Myocyte (in vitro differentiated cells): Measurements from ENCODE around the gene ZNF83. TPM values are rescaled to one million over a fixed set of nuclear protein-coding genes. Genes with fewer than 3 reads are reported as not detected.
"Not testable (repeated sequence)": the region's sequence is repeated elsewhere in the genome, so short reads cannot be mapped to it uniquely, and the experiment has no call there.

Experiments used
- DNase-seq: peaks from one replicate; pipeline ENCODE4 v3.0.0-alpha.2; 2012; ENCODE audit warnings: low read depth
- total RNA-seq: library from RNA; depleted of rRNA; stranded (reverse); fragments of >200 nt; gene quantifications from 2 replicates; pipeline ENCODE4 v1.2.3, GENCODE V29; 2014

The ZNF83 gene
- total RNA-seq, 1 donor from 2014 or later = 36.3 TPM

GRCh38 chr19:52640916-52641315 is 2.8 kb upstream of the ZNF83 start:
- no peak for DNase-seq

GRCh38 chr19:52639996-52640395 is 1.8 kb upstream of the ZNF83 start:
- no peak for DNase-seq

GRCh38 chr19:52638601-52639000 is 446 bp upstream of the ZNF83 start:
- peak; percentile 69 for DNase-seq

GRCh38 chr19:52635786-52636570 is 2.2 kb downstream of the ZNF83 start:
- DNase-seq = no peak

- DNase-seq = not testable (repeated sequence)
Observed at GRCh38 chr19:52627441-52627840, 10.7 kb downstream of the ZNF83 start.

- DNase-seq = no peak
Observed at GRCh38 chr19:52626915-52627314, 11.2 kb downstream of the ZNF83 start.

GRCh38 chr19:52622261-52622660 is 15.9 kb downstream of the ZNF83 start:
- DNase-seq = no peak

GRCh38 chr19:52621376-52621775 is 16.8 kb downstream of the ZNF83 start:
- DNase-seq = no peak

- DNase-seq = no peak
Observed at GRCh38 chr19:52613299-52613906, 24.8 kb downstream of the ZNF83 start.

GRCh38 chr19:52603558-52604207 is 34.5 kb downstream of the ZNF83 start:
- DNase-seq = no peak

- DNase-seq = no peak
Observed at GRCh38 chr19:52602941-52603340, 35.2 kb downstream of the ZNF83 start.

- peak; percentile 4 for DNase-seq
Observed at GRCh38 chr19:52601974-52602366, 36.2 kb downstream of the ZNF83 start.

GRCh38 chr19:52601025-52601973 is 36.9 kb downstream of the ZNF83 start:
- peak; percentile 91 for DNase-seq

GRCh38 chr19:52600639-52601024 is 37.5 kb downstream of the ZNF83 start:
- DNase-seq = no peak

- no peak for DNase-seq
Observed at GRCh38 chr19:52599241-52599640, 38.9 kb downstream of the ZNF83 start.

GRCh38 chr19:52593441-52593840 is 44.7 kb downstream of the ZNF83 start:
- not testable (repeated sequence) for DNase-seq

- no peak for DNase-seq
Observed at GRCh38 chr19:52592301-52592700, 45.9 kb downstream of the ZNF83 start.

- no peak for DNase-seq
Observed at GRCh38 chr19:52590728-52591127, 47.4 kb downstream of the ZNF83 start.

- DNase-seq = no peak
Observed at GRCh38 chr19:52585604-52586003, 52.6 kb downstream of the ZNF83 start.

- no peak for DNase-seq
Observed at GRCh38 chr19:52584736-52585440, 53.3 kb downstream of the ZNF83 start.
